Measurements from ENCODE around the gene TPSB2. TPM values are rescaled to one million over a fixed set of nuclear protein-coding genes. Genes with fewer than 3 reads are reported as not detected.
"Not testable (repeated sequence)": the region's sequence is repeated elsewhere in the genome, so short reads cannot be mapped to it uniquely, and the experiment has no call there.

The TPSB2 gene
- total RNA-seq, 1 donor from 2014 or later = not detected

GRCh38 chr16:1262210-1262845 is 32.3 kb upstream of the TPSB2 start:
- H3K27ac ChIP-seq (ENCODE audit: low read depth, low read length) = no peak overlapping the region
- H3K27me3 ChIP-seq (ENCODE audit: control insufficient read depth in 3 of 3, insufficient read depth in 3 of 3, low read length in 3 of 3) = peaks cover 43 to 57% (median 54%) of the 10 kb centered on the region in 3 donors
- H3K4me3 ChIP-seq (ENCODE audit: low read length in 3 of 3) = no peak overlapping the region
- H3K4me1 ChIP-seq (ENCODE audit: control insufficient read depth in 3 of 3, insufficient read depth in 3 of 3, low read length in 3 of 3) = no peaks in the 10 kb centered on the region
- H3K9ac ChIP-seq (ENCODE audit: low read depth in 1 of 3, low read length in 3 of 3) = no peak overlapping the region
- H3K36me3 ChIP-seq (ENCODE audit: control insufficient read depth in 3 of 3, insufficient read depth in 3 of 3, low read length in 3 of 3) = no peaks in the 10 kb centered on the region
- H3K9me3 ChIP-seq (ENCODE audit: control insufficient read depth in 3 of 3, low read length in 3 of 3) = peaks cover 0 to 2% (median 0%) of the 10 kb centered on the region in 3 donors

- peaks cover 0 to 2% (median 0%) of the 10 kb centered on the region in 3 donors for H3K9me3 ChIP-seq (ENCODE audit: control insufficient read depth in 3 of 3, low read length in 3 of 3)
- peaks cover 43 to 62% (median 60%) of the 10 kb centered on the region in 3 donors for H3K27me3 ChIP-seq (ENCODE audit: control insufficient read depth in 3 of 3, insufficient read depth in 3 of 3, low read length in 3 of 3)
- no peaks in the 10 kb centered on the region for H3K36me3 ChIP-seq (ENCODE audit: control insufficient read depth in 3 of 3, insufficient read depth in 3 of 3, low read length in 3 of 3)
- H3K27ac ChIP-seq (ENCODE audit: low read depth, low read length) = no peak overlapping the region
- no peaks in the 10 kb centered on the region for H3K4me1 ChIP-seq (ENCODE audit: control insufficient read depth in 3 of 3, insufficient read depth in 3 of 3, low read length in 3 of 3)
- H3K4me3 ChIP-seq (ENCODE audit: low read length in 3 of 3) = no peak overlapping the region
- H3K9ac ChIP-seq (ENCODE audit: low read depth in 1 of 3, low read length in 3 of 3) = no peak overlapping the region
These were observed 31.3 kb upstream of the TPSB2 start for GRCh38 chr16:1261131-1261892.

GRCh38 chr16:1260101-1260680 is 30.2 kb upstream of the TPSB2 start:
- Histone ChIP-seq H3K9me3 (ENCODE audit: control insufficient read depth in 3 of 3, low read length in 3 of 3) (peaks cover 0 to 2% (median 0%) of the 10 kb centered on the region in 3 donors), H3K27me3 (ENCODE audit: control insufficient read depth in 3 of 3, insufficient read depth in 3 of 3, low read length in 3 of 3) (peaks cover 43 to 64% (median 60%) of the 10 kb centered on the region in 3 donors), H3K4me3 (ENCODE audit: low read length in 3 of 3) (no peak overlapping the region), H3K4me1 (ENCODE audit: control insufficient read depth in 3 of 3, insufficient read depth in 3 of 3, low read length in 3 of 3) (no peaks in the 10 kb centered on the region), H3K9ac (ENCODE audit: low read depth in 1 of 3, low read length in 3 of 3) (no peak overlapping the region), H3K36me3 (ENCODE audit: control insufficient read depth in 3 of 3, insufficient read depth in 3 of 3, low read length in 3 of 3) (no peaks in the 10 kb centered on the region), H3K27ac (ENCODE audit: low read depth, low read length) (no peak overlapping the region)

GRCh38 chr16:1259760-1260068 is 29.7 kb upstream of the TPSB2 start:
- H3K9ac ChIP-seq (ENCODE audit: low read depth in 1 of 3, low read length in 3 of 3) = no peak overlapping the region
- no peak overlapping the region for H3K27ac ChIP-seq (ENCODE audit: low read depth, low read length)
- no peaks in the 10 kb centered on the region for H3K4me1 ChIP-seq (ENCODE audit: control insufficient read depth in 3 of 3, insufficient read depth in 3 of 3, low read length in 3 of 3)
- no peak overlapping the region for H3K4me3 ChIP-seq (ENCODE audit: low read length in 3 of 3)
- H3K9me3 ChIP-seq (ENCODE audit: control insufficient read depth in 3 of 3, low read length in 3 of 3) = peaks cover 0 to 2% (median 0%) of the 10 kb centered on the region in 3 donors
- H3K27me3 ChIP-seq (ENCODE audit: control insufficient read depth in 3 of 3, insufficient read depth in 3 of 3, low read length in 3 of 3) = peaks cover 43 to 64% (median 57%) of the 10 kb centered on the region in 3 donors
- H3K36me3 ChIP-seq (ENCODE audit: control insufficient read depth in 3 of 3, insufficient read depth in 3 of 3, low read length in 3 of 3) = no peaks in the 10 kb centered on the region

GRCh38 chr16:1258906-1259759 is 29.1 kb upstream of the TPSB2 start:
- H3K36me3 ChIP-seq (ENCODE audit: control insufficient read depth in 3 of 3, insufficient read depth in 3 of 3, low read length in 3 of 3) = no peaks in the 10 kb centered on the region
- no peak overlapping the region for H3K4me3 ChIP-seq (ENCODE audit: low read length in 3 of 3)
- H3K9ac ChIP-seq (ENCODE audit: low read depth in 1 of 3, low read length in 3 of 3) = no peak overlapping the region
- H3K27me3 ChIP-seq (ENCODE audit: control insufficient read depth in 3 of 3, insufficient read depth in 3 of 3, low read length in 3 of 3) = peaks cover 43 to 64% (median 57%) of the 10 kb centered on the region in 3 donors
- no peaks in the 10 kb centered on the region for H3K9me3 ChIP-seq (ENCODE audit: control insufficient read depth in 3 of 3, low read length in 3 of 3)
- no peak overlapping the region for H3K27ac ChIP-seq (ENCODE audit: low read depth, low read length)
- no peaks in the 10 kb centered on the region for H3K4me1 ChIP-seq (ENCODE audit: control insufficient read depth in 3 of 3, insufficient read depth in 3 of 3, low read length in 3 of 3)

GRCh38 chr16:1258225-1258600 is 28.2 kb upstream of the TPSB2 start:
- Histone ChIP-seq H3K4me3 (ENCODE audit: low read length in 3 of 3) (no peak overlapping the region), H3K9me3 (ENCODE audit: control insufficient read depth in 3 of 3, low read length in 3 of 3) (no peaks in the 10 kb centered on the region), H3K4me1 (ENCODE audit: control insufficient read depth in 3 of 3, insufficient read depth in 3 of 3, low read length in 3 of 3) (no peaks in the 10 kb centered on the region), H3K36me3 (ENCODE audit: control insufficient read depth in 3 of 3, insufficient read depth in 3 of 3, low read length in 3 of 3) (no peaks in the 10 kb centered on the region), H3K27me3 (ENCODE audit: control insufficient read depth in 3 of 3, insufficient read depth in 3 of 3, low read length in 3 of 3) (peaks cover 42 to 58% (median 53%) of the 10 kb centered on the region in 3 donors), H3K9ac (ENCODE audit: low read depth in 1 of 3, low read length in 3 of 3) (no peak overlapping the region), H3K27ac (ENCODE audit: low read depth, low read length) (no peak overlapping the region)

- Histone ChIP-seq H3K9ac (ENCODE audit: low read depth in 1 of 3, low read length in 3 of 3) (no peak overlapping the region), H3K9me3 (ENCODE audit: control insufficient read depth in 3 of 3, low read length in 3 of 3) (no peaks in the 10 kb centered on the region), H3K27me3 (ENCODE audit: control insufficient read depth in 3 of 3, insufficient read depth in 3 of 3, low read length in 3 of 3) (peaks cover 37 to 54% (median 48%) of the 10 kb centered on the region in 3 donors), H3K4me1 (ENCODE audit: control insufficient read depth in 3 of 3, insufficient read depth in 3 of 3, low read length in 3 of 3) (no peaks in the 10 kb centered on the region), H3K4me3 (ENCODE audit: low read length in 3 of 3) (no peak overlapping the region), H3K27ac (ENCODE audit: low read depth, low read length) (no peak overlapping the region), H3K36me3 (ENCODE audit: control insufficient read depth in 3 of 3, insufficient read depth in 3 of 3, low read length in 3 of 3) (no peaks in the 10 kb centered on the region)
These were observed 27.7 kb upstream of the TPSB2 start for GRCh38 chr16:1257561-1258224.

- no peak overlapping the region for H3K4me3 ChIP-seq (ENCODE audit: low read length in 3 of 3)
- H3K27me3 ChIP-seq (ENCODE audit: control insufficient read depth in 3 of 3, insufficient read depth in 3 of 3, low read length in 3 of 3) = peaks cover 32 to 47% (median 41%) of the 10 kb centered on the region in 3 donors
These were observed 26.9 kb upstream of the TPSB2 start for GRCh38 chr16:1256874-1257322.

GRCh38 chr16:1256296-1256873 is 26.4 kb upstream of the TPSB2 start:
- H3K27me3 ChIP-seq (ENCODE audit: control insufficient read depth in 3 of 3, insufficient read depth in 3 of 3, low read length in 3 of 3) = peaks cover 28 to 43% (median 37%) of the 10 kb centered on the region in 3 donors
- H3K9ac ChIP-seq (ENCODE audit: low read depth in 1 of 3, low read length in 3 of 3); H3K36me3 ChIP-seq (ENCODE audit: control insufficient read depth in 3 of 3, insufficient read depth in 3 of 3, low read length in 3 of 3); H3K4me3 ChIP-seq (ENCODE audit: low read length in 3 of 3); H3K4me1 ChIP-seq (ENCODE audit: control insufficient read depth in 3 of 3, insufficient read depth in 3 of 3, low read length in 3 of 3); H3K9me3 ChIP-seq (ENCODE audit: control insufficient read depth in 3 of 3, low read length in 3 of 3); H3K27ac ChIP-seq (ENCODE audit: low read depth, low read length): not testable (repeated sequence)

More at GRCh38 chr16:1256874-1257322, 26.9 kb upstream of the TPSB2 start:
- Histone ChIP-seq H3K9me3 (ENCODE audit: control insufficient read depth in 3 of 3, low read length in 3 of 3) (no peaks in the 10 kb centered on the region), H3K9ac (ENCODE audit: low read depth in 1 of 3, low read length in 3 of 3) (no peak overlapping the region), H3K4me1 (ENCODE audit: control insufficient read depth in 3 of 3, insufficient read depth in 3 of 3, low read length in 3 of 3) (no peaks in the 10 kb centered on the region), H3K36me3 (ENCODE audit: control insufficient read depth in 3 of 3, insufficient read depth in 3 of 3, low read length in 3 of 3) (no peaks in the 10 kb centered on the region), H3K27ac (ENCODE audit: low read depth, low read length) (no peak overlapping the region)

Data from skeletal muscle tissue (tissue), 4 donors.